WERI-Rb-1 (cell line): ENCODE measurements around the gene TCEAL7.

Experiments
- DNase-seq: peaks from one replicate; pipeline ENCODE4 v3.0.0-alpha.2; 2020
- H3K27ac ChIP-seq: fragments of 250-450 bp; sonication (Bioruptor Pico); 2 replicates; pipeline ENCODE4 v1.5.1; 2020; ENCODE audit warnings: mild to moderate bottlenecking, moderate library complexity
- H3K27me3 ChIP-seq: fragments of 250-450 bp; sonication (Bioruptor Pico); 2 replicates; pipeline ENCODE4 v1.5.1; 2021; ENCODE audit warnings: mild to moderate bottlenecking, low read depth, moderate library complexity; ENCODE audit not compliant: insufficient read depth, severe bottlenecking
- H3K36me3 ChIP-seq: fragments of 250-450 bp; sonication (Bioruptor Pico); 2 replicates; pipeline ENCODE4 v1.5.1; 2020; ENCODE audit warnings: mild to moderate bottlenecking, moderate library complexity
- H3K4me3 ChIP-seq: 2 replicates; pipeline ENCODE4 v1.5.1; 2011; ENCODE audit warnings: low read depth, mild to moderate bottlenecking, control low read depth, low read length
- H3K9me3 ChIP-seq: fragments of 250-450 bp; sonication (Bioruptor Pico); 2 replicates; pipeline ENCODE4 v1.5.1; 2021; ENCODE audit warnings: mild to moderate bottlenecking, moderate library complexity; ENCODE audit not compliant: severe bottlenecking
- TF ChIP-seq, protein P1 (sequence below): IDR thresholded peaks from 2 replicates; pipeline ENCODE4 v1.5.1; 2011; ENCODE audit warnings: low read depth, mild to moderate bottlenecking, control low read depth, inconsistent platforms, low read length

TCEAL7 gene

DNA sequence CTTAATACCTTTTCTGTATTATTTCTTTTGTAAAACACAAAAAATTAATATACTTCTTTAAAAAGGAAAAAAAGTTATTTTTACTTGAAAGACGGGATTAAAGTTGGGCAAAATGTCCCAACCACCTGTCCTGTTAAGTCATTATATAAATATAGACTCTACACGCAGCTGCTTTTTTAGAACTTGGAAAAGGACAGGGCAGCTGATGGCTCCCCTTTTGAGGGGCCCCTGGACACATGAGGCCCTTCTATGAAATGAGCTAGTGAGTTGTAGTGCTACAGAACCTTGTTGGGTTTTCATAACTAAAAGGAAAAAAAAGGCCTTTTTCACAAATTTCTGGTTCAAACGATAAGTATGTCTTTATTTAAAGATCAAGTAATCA is 18.6 kb upstream of the TCEAL7 start:
- Histone ChIP-seq H3K9me3 (no peaks in the 10 kb centered on the region), H3K4me3 (no peak overlapping the region; the same call in 1 of the 2 replicates)

DNA sequence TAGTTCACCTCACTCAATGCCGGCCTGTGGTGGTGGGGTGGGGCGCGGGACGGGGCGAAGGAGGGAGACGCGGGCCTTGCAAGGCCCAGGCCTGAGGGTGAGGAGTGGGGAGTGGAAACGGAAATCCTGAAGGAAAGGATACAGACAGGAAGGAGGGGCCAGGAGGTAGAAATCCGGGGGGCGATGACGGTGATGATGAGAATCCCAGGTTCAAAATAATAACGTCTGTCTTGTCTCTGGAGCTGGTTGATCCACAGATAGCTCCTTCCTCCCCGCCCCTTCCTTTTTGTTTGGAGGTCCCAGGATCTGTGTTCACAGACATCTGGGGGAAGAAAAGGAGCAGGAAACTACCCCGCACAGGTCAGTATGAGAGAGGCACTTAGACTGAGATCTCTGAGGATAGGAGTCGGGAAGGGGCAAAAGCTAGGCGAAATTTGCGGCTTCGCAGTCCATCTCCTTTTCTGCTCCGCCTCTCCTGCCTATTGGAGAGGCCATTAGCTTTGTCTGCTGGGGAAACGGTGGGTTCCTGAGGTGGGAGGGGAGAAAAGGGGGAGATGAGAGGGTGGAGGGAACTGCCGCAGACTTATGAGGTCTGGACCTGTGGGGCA is 746 bp downstream of the TCEAL7 start:
- Histone ChIP-seq H3K36me3 (no peaks in the 10 kb centered on the region), H3K27me3 (peaks cover 42% of the 10 kb centered on the region), H3K9me3 (no peaks in the 10 kb centered on the region), H3K27ac (no peak overlapping the region), H3K4me3 (peak overlapping the region; percentile 40)
- TF ChIP-seq, protein P1, sequence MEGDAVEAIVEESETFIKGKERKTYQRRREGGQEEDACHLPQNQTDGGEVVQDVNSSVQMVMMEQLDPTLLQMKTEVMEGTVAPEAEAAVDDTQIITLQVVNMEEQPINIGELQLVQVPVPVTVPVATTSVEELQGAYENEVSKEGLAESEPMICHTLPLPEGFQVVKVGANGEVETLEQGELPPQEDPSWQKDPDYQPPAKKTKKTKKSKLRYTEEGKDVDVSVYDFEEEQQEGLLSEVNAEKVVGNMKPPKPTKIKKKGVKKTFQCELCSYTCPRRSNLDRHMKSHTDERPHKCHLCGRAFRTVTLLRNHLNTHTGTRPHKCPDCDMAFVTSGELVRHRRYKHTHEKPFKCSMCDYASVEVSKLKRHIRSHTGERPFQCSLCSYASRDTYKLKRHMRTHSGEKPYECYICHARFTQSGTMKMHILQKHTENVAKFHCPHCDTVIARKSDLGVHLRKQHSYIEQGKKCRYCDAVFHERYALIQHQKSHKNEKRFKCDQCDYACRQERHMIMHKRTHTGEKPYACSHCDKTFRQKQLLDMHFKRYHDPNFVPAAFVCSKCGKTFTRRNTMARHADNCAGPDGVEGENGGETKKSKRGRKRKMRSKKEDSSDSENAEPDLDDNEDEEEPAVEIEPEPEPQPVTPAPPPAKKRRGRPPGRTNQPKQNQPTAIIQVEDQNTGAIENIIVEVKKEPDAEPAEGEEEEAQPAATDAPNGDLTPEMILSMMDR = no peak
- DNase-seq = no peak

More for the DNA sequence above, 18.6 kb upstream of the TCEAL7 start:
- Histone ChIP-seq H3K27me3 (peaks cover 28% of the 10 kb centered on the region), H3K27ac (no peak overlapping the region), H3K36me3 (no peaks in the 10 kb centered on the region)
- no peak for DNase-seq
- TF ChIP-seq, protein P1 = no peak

DNA sequence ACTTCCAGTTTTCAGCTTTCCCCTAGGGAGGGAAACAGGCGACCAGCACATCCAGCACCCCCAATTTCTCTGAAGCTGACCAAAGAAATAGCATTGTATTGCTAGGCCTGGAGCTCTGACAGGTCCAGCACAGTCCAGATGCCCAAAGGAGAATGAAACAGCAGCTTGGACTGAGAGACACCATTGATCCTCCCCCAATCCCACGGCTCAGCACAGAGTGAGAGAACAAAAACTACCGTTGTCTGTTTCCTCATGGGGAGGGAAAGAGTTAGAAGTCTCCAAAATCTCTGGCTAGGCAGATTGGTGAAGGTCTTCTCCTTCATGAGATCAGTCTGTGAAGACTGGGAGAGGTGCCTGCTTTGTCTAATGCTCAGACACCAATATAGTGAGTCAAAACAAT is 8.6 kb downstream of the TCEAL7 start:
- Histone ChIP-seq H3K9me3 (no peaks in the 10 kb centered on the region), H3K27me3 (peaks cover 7% of the 10 kb centered on the region), H3K36me3 (no peaks in the 10 kb centered on the region), H3K27ac (no peak overlapping the region), H3K4me3 (no peak overlapping the region)
- DNase-seq = no peak
- TF ChIP-seq, protein P1 = no peak

DNA sequence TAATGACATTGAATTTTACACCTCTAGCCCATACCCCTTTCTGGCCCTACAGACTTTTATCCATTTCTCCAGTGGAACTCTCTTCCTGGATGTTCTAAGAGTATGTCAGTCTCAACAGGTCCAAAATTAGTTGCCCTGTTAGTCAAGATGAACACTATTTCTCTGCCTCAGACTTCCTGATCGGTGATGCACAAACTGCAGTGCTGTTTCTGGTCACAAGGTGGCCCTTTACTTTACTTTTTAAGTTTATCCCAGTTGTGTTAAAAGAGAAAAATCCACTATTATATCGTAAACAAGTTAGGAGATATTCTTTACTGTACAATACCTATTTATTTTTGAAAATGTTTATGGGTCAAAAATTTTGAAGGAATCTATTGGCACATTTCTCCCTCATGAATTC is 13.1 kb downstream of the TCEAL7 start:
- no peak for DNase-seq
- H3K27me3 ChIP-seq = peaks cover 2% of the 10 kb centered on the region
- no peak overlapping the region for H3K4me3 ChIP-seq
- TF ChIP-seq, protein P1 = peak; percentile 41
- H3K36me3 ChIP-seq = no peaks in the 10 kb centered on the region
- H3K27ac ChIP-seq = no peak overlapping the region
- H3K9me3 ChIP-seq = no peaks in the 10 kb centered on the region

DNA sequence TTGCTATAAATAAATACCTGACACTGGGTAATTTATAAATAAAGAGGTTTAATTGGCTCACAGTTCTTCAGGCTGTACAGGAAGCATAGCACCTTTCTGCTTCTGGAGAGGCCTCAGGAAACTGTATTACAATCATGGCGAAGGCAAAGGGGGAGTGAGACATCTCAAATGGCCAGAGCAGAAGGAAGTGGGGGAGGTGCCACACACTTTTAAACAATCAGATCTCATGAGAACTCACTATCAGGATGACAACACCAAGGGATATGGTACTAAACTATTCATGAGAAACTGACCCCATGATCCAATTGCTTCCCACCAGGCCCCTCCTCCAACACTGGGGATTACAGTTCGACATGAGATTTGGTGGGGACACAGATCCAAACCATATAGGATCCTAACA is 14.6 kb downstream of the TCEAL7 start:
- Histone ChIP-seq H3K9me3 (no peaks in the 10 kb centered on the region), H3K27ac (no peak overlapping the region), H3K4me3 (no peak overlapping the region), H3K36me3 (no peaks in the 10 kb centered on the region), H3K27me3 (peaks cover 5% of the 10 kb centered on the region)
- DNase-seq = no peak
- TF ChIP-seq, protein P1 = no peak

DNA sequence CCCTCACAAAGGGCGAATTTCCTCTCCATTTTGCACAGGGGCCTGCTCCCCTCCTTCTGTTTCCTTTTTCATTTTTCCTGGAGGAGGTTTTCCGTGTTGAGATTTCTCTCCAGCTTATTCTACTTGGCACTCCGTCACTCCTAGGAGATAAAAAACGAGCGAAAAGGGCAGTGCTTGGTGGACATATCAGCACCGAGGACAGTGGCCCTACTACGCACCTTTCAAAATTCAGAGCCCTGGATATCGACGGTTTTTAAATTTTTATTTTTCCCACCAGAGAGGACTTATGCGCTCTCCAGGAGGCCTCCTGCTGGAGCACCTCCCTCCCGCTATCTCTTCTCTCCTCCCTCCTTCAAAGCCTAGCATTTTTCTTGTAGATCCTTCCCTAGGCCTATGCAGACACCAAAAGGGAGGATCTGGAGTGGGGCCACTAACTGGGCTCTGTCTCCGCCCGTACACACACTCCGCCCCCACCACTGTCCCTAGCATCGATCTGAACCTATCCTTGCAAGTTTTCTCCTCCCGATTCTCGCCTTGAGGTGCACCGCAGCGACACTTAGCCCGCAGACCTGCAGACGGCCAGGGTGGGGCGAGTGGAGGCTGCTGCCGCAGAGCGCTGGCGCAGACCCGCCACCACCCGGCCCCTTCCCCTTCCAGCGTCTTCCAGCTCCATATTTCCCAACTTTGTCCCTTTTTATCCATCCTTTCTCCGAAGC is 17.8 kb downstream of the TCEAL7 start:
- Histone ChIP-seq H3K27ac (no peak overlapping the region), H3K27me3 (peaks cover 13% of the 10 kb centered on the region), H3K36me3 (no peaks in the 10 kb centered on the region), H3K4me3 (no peak overlapping the region), H3K9me3 (no peaks in the 10 kb centered on the region)
- TF ChIP-seq, protein P1 = no peak
- no peak for DNase-seq
